Brain microvascular endothelial cell (primary cell): ENCODE data around the gene KCTD20.

Experiments used
- DNase-seq: peaks from one replicate; pipeline ENCODE4 v3.0.0-alpha.2; 2020
- H3K27ac ChIP-seq: fragments of 250-450 bp; sonication (Bioruptor Pico); 2 replicates; pipeline ENCODE4 v1.5.1; 2020; ENCODE audit warnings: mild to moderate bottlenecking, moderate library complexity
- H3K27me3 ChIP-seq: fragments of 250-450 bp; sonication (Bioruptor Pico); replicated peaks from 2 replicates; pipeline ENCODE4 v1.5.1; 2020; ENCODE audit warnings: mild to moderate bottlenecking
- H3K36me3 ChIP-seq: fragments of 250-450 bp; sonication (Bioruptor Pico); replicated peaks from 2 replicates; pipeline ENCODE4 v1.5.1; 2020; ENCODE audit warnings: mild to moderate bottlenecking
- H3K4me3 ChIP-seq: 2 replicates; pipeline ENCODE4 v1.5.1; 2011; ENCODE audit warnings: low read depth, mild to moderate bottlenecking, control low read depth, low read length, moderate library complexity
- in situ Hi-C: cut with HindIII; loops from 2 replicates; pipeline ENCODE4 v1.10.0; 2017; ENCODE audit warnings: low sequenced_read_pairs, low pct_ligation_motif_present
- TF ChIP-seq, protein P1 (sequence below): IDR thresholded peaks from 2 replicates; pipeline ENCODE4 v1.5.1; 2011; ENCODE audit warnings: low read depth, mild to moderate bottlenecking, moderate library complexity, low read length, control low read depth, inconsistent platforms; ENCODE audit errors: missing control alignments

KCTD20 gene

GRCh38 chr6:36519352-36519751 is 76.6 kb downstream of the KCTD20 start:
- in situ Hi-C loops: no loop called here
- TF ChIP-seq, protein P1, sequence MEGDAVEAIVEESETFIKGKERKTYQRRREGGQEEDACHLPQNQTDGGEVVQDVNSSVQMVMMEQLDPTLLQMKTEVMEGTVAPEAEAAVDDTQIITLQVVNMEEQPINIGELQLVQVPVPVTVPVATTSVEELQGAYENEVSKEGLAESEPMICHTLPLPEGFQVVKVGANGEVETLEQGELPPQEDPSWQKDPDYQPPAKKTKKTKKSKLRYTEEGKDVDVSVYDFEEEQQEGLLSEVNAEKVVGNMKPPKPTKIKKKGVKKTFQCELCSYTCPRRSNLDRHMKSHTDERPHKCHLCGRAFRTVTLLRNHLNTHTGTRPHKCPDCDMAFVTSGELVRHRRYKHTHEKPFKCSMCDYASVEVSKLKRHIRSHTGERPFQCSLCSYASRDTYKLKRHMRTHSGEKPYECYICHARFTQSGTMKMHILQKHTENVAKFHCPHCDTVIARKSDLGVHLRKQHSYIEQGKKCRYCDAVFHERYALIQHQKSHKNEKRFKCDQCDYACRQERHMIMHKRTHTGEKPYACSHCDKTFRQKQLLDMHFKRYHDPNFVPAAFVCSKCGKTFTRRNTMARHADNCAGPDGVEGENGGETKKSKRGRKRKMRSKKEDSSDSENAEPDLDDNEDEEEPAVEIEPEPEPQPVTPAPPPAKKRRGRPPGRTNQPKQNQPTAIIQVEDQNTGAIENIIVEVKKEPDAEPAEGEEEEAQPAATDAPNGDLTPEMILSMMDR: no peak
- no peak overlapping the region for H3K27ac ChIP-seq
- no peaks in the 10 kb centered on the region for H3K27me3 ChIP-seq
- DNase-seq: no peak
- H3K4me3 ChIP-seq: no peak overlapping the region
- peaks cover 46% of the 10 kb centered on the region for H3K36me3 ChIP-seq

DNA sequence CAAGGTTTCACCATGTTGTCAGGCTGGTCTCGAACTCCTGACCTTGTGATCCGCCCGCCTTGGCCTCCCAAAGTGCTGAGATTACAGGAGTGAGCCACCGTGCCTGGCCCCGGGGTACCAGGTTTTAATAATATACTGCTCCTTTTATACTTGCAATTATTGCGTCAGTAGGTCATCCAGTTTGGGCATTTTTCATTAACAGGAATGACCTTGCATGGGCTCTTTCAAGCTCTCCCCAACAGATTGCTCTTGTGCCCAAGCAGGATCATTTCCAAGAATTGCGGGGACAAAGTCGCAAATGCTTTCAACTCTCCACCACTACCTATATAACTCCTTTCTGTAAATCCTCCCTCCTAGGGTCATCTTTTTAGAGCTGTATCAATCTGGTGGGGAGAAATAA is 80.7 kb downstream of the KCTD20 start:
- TF ChIP-seq, protein P1: no peak
- Histone ChIP-seq H3K27me3 (no peaks in the 10 kb centered on the region), H3K27ac (no peak overlapping the region), H3K4me3 (no peak overlapping the region), H3K36me3 (peaks cover 48% of the 10 kb centered on the region)
- no peak for DNase-seq
- in situ Hi-C loops: no loop called here

- H3K4me3 ChIP-seq: no peak overlapping the region
- TF ChIP-seq, protein P1: no peak
- peaks cover 45% of the 10 kb centered on the region for H3K36me3 ChIP-seq
- H3K27ac ChIP-seq: no peak overlapping the region
- no peak for DNase-seq
- in situ Hi-C loops: no loop called here
- no peaks in the 10 kb centered on the region for H3K27me3 ChIP-seq
Observed at GRCh38 chr6:36523936-36524499, 81.2 kb downstream of the KCTD20 start.

DNA sequence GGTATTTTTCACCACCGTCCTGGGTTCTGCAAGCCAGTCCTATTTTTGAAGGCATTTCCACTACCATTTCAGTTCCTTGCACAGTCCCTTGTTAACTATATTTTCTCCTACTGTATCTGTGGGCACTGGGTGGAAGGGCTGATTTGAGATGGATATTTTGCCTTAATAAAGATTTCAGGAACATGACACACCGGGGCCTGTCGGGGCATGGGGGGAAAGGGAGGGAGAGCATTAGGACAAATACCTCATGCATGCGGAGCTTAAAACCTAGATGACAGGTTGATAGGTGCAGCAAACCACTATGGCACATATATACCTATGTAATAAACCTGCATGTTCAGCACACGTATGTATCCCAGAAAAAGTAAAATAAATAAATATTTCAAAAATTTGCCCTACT is 82.1 kb downstream of the KCTD20 start:
- TF ChIP-seq, protein P1: no peak
- H3K36me3 ChIP-seq: peaks cover 40% of the 10 kb centered on the region
- in situ Hi-C loops: no loop called here
- H3K27ac ChIP-seq: no peak overlapping the region
- no peak for DNase-seq
- H3K27me3 ChIP-seq: no peaks in the 10 kb centered on the region
- no peak overlapping the region for H3K4me3 ChIP-seq

- no peak overlapping the region for H3K4me3 ChIP-seq
- no peaks in the 10 kb centered on the region for H3K27me3 ChIP-seq
- in situ Hi-C loops: no loop called here
- H3K27ac ChIP-seq: no peak overlapping the region
- TF ChIP-seq, protein P1: no peak
- DNase-seq: no peak
- H3K36me3 ChIP-seq: peaks cover 38% of the 10 kb centered on the region
Observed at GRCh38 chr6:36525346-36525745, 82.5 kb downstream of the KCTD20 start.

DNA sequence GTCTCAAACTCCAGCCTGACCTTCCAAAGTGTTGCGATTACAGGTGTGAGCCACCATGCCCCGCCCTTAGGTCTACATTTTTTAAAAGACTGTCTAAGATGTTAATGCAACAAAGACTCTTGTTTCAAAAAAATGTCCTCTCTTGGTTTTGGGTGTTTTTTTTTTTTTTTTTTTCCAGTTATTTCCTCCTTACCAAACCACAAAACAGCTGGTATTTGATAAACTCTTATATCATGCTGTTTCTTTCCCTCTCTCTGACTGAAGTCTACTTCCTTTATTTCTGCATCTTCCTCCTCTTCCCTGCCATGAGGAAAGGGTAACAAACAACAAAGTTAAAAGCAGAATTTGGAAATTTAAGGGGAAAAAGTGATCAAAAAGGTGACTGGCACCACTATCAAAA is 83.3 kb downstream of the KCTD20 start:
- in situ Hi-C loops: no loop called here
- Histone ChIP-seq H3K27me3 (no peaks in the 10 kb centered on the region), H3K36me3 (peaks cover 31% of the 10 kb centered on the region), H3K27ac (no peak overlapping the region), H3K4me3 (no peak overlapping the region)
- TF ChIP-seq, protein P1: no peak
- no peak for DNase-seq
